ENCODE results near the gene NHLRC1. TPM values are rescaled to one million over a fixed set of nuclear protein-coding genes. Genes with fewer than 3 reads are reported as not detected.

NHLRC1 gene
- total and polyA plus RNA-seq, 2 experiments from 2014 or later: 1.1 TPM

DNA sequence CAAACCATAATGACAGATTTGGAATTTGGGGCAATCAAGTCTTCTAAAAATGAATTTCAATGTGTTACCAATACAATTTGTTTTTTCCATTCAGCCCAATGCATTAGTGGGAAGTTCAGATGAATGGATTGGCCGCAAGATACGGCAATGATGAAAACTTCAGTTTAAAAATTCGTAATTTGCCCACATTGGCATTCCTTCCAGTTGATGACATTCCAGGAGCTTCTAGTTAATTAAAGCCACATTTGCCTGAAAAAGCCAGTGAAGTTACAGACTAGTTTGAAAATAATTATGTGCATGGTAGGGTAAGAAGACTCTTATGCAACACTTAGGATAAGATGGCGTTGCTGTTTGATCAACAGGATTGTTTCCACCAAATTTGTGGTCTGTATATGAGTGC is 46.2 kb downstream of the NHLRC1 start:
- Mint-ChIP-seq H3K9me3 (peaks cover 17% of the 10 kb centered on the region), H3K36me3 (ENCODE audit: low read depth) (no peaks in the 10 kb centered on the region; the same call in 2 of the 3 replicates), H3K4me1 (no peaks in the 10 kb centered on the region; the same call in 2 of the 3 replicates), H3K27ac (no peak overlapping the region), H3K4me3 (no peak overlapping the region), H3K27me3 (ENCODE audit: insufficient read depth, low read depth, poor library complexity) (no peaks in the 10 kb centered on the region)
- H3K4me2 ChIP-seq: no peak overlapping the region
- H3K4me1 ChIP-seq (ENCODE audit: insufficient read depth): no peaks in the 10 kb centered on the region
- peaks cover 3% of the 10 kb centered on the region for H3K9me2 ChIP-seq (ENCODE audit: insufficient read depth)
- no peaks in the 10 kb centered on the region for H3F3A ChIP-seq (replicated peaks; ENCODE audit: low read depth)
- H3K36me3 ChIP-seq (ENCODE audit: insufficient read depth): no peaks in the 10 kb centered on the region
- no peaks in the 10 kb centered on the region for H3K27me3 ChIP-seq (ENCODE audit: insufficient read depth)
- H3K27ac ChIP-seq (ENCODE audit: low read depth): no peak overlapping the region
- no peak for ATAC-seq
- H4K20me1 ChIP-seq (replicated peaks; ENCODE audit: insufficient read depth): no peaks in the 10 kb centered on the region
- TF ChIP-seq CREB1 (CRISPR knock-in tag; IDR thresholded peaks at IDR 0.05; ENCODE audit: low read depth): no peak
- TF ChIP-seq, protein P1, sequence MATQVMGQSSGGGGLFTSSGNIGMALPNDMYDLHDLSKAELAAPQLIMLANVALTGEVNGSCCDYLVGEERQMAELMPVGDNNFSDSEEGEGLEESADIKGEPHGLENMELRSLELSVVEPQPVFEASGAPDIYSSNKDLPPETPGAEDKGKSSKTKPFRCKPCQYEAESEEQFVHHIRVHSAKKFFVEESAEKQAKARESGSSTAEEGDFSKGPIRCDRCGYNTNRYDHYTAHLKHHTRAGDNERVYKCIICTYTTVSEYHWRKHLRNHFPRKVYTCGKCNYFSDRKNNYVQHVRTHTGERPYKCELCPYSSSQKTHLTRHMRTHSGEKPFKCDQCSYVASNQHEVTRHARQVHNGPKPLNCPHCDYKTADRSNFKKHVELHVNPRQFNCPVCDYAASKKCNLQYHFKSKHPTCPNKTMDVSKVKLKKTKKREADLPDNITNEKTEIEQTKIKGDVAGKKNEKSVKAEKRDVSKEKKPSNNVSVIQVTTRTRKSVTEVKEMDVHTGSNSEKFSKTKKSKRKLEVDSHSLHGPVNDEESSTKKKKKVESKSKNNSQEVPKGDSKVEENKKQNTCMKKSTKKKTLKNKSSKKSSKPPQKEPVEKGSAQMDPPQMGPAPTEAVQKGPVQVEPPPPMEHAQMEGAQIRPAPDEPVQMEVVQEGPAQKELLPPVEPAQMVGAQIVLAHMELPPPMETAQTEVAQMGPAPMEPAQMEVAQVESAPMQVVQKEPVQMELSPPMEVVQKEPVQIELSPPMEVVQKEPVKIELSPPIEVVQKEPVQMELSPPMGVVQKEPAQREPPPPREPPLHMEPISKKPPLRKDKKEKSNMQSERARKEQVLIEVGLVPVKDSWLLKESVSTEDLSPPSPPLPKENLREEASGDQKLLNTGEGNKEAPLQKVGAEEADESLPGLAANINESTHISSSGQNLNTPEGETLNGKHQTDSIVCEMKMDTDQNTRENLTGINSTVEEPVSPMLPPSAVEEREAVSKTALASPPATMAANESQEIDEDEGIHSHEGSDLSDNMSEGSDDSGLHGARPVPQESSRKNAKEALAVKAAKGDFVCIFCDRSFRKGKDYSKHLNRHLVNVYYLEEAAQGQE (IDR thresholded peaks at IDR 0.05; ENCODE audit: unreplicated experiment): no peak
- no peak for TF ChIP-seq ETS1 (IDR thresholded peaks at IDR 0.05)
- no peak for TF ChIP-seq ZNF462 (CRISPR knock-in tag; IDR thresholded peaks at IDR 0.05)
- no peak for TF ChIP-seq EZH2 (IDR thresholded peaks at IDR 0.05; ENCODE audit: low read depth, unreplicated experiment)
- TF ChIP-seq EZH2phosphoT487 (IDR thresholded peaks at IDR 0.05; ENCODE audit: unreplicated experiment): no peak
- no peak for TF ChIP-seq NANOG (IDR thresholded peaks at IDR 0.05; ENCODE audit: borderline replicate concordance)
- TF ChIP-seq ZNF114 (CRISPR knock-in tag; IDR thresholded peaks at IDR 0.05): no peak
- TF ChIP-seq CTCF (conservative IDR thresholded peaks at IDR 0.05; ENCODE audit: low read depth in 2 of 2): no peak
- no peak for TF ChIP-seq ZNF331 (CRISPR knock-in tag; IDR thresholded peaks at IDR 0.05; ENCODE audit: low read depth)
- H3K79me2 ChIP-seq (replicated peaks; ENCODE audit: insufficient read depth): no peaks in the 10 kb centered on the region
- no peak overlapping the region for H2AFZ ChIP-seq
- DNase-seq (ENCODE audit: low spot score): no peak
- no peak overlapping the region for H3K4me3 ChIP-seq

Measured in GM23338 (cell line).